ENCODE data around the gene IL1F10. TPM values are rescaled to one million over a fixed set of nuclear protein-coding genes. Genes with fewer than 3 reads are reported as not detected.

IL1F10 gene
- total and polyA plus RNA-seq, 9 donors = not detected

DNA sequence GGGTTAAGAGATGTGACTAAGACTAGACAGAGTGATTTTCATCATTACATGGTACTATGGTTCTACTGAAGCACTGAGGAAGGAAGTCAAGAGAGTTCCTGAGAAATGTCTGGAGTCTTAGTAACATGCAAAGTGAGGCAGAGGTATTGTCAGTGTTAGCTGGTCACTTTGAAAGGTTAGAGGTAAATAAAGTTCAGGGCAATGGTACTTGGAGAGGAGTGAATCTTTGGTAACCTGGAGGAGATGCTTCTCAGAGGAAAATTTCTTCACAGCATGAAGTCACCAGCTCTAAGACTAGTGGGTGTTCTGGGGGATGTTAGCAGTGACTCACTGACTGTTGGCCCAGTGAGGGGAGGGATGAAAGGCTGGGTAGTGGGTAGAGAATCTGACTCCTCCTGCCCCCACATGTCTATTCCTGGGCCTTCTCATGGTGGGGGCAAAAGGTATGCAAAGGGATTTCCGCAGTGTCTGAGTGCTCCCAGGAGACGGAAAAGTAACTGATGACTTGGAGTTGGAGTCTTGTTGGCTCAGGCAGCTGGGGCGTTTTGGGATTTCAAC, 36.4 kb downstream of the IL1F10 start:
- Histone ChIP-seq H3K27me3 (no peaks in the 10 kb centered on the region), H3K9me3 (no peaks in the 10 kb centered on the region), H3K36me3 (no peaks in the 10 kb centered on the region), H3K4me3 (no peak overlapping the region), H3K4me1 (ENCODE audit: insufficient read depth) (no peaks in the 10 kb centered on the region), H3K27ac (no peak overlapping the region)
- 64 to 87% (median 87%) methylated on average over 3 of the region's 3 CpGs for WGBS, 3 donors
- no peak for DNase-seq
- TF ChIP-seq EP300 (IDR thresholded peaks at IDR 0.05) (no peak), POLR2A (IDR thresholded peaks at IDR 0.05) (no peak)
- TF ChIP-seq, protein P1, sequence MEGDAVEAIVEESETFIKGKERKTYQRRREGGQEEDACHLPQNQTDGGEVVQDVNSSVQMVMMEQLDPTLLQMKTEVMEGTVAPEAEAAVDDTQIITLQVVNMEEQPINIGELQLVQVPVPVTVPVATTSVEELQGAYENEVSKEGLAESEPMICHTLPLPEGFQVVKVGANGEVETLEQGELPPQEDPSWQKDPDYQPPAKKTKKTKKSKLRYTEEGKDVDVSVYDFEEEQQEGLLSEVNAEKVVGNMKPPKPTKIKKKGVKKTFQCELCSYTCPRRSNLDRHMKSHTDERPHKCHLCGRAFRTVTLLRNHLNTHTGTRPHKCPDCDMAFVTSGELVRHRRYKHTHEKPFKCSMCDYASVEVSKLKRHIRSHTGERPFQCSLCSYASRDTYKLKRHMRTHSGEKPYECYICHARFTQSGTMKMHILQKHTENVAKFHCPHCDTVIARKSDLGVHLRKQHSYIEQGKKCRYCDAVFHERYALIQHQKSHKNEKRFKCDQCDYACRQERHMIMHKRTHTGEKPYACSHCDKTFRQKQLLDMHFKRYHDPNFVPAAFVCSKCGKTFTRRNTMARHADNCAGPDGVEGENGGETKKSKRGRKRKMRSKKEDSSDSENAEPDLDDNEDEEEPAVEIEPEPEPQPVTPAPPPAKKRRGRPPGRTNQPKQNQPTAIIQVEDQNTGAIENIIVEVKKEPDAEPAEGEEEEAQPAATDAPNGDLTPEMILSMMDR (IDR thresholded peaks at IDR 0.05) = no peak
- intact Hi-C loops (cut with DNase I) = no loop called here

DNA sequence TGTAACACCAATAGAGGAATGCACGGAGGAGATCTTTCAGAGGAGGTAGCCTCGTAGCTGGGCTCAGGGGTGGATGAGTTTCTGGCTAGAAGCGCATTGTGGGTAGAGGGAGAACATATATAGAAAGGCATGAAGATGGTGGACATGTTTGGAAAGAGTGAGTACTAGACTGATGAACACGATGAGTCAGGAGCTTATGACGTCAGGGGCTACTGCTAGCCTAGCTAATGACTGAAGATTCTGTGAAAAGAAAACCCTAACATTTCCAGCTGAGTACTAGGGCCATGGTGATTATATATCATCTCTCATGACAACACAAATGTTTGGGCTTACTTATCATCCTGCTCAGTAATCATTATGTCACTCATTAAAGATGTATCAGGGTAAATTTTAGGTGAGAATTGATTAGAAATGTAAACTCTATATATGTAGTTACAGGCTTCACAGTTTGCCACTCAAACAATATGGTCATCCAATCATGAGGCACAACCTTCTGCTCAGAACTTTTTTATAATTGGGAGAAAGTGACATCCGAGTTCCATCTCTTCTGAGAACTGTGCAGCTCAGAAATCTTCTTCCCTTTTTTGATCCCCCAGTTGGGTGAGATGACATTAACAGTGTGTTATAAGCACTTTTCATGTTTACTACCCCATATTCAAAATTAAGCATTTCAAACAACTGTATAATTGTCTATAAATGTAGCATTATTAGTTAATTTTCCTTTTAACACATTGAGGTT, 37.4 kb downstream of the IL1F10 start:
- TF ChIP-seq POLR2A (IDR thresholded peaks at IDR 0.05) = no peak
- TF ChIP-seq EP300 (IDR thresholded peaks at IDR 0.05) = no peak
- TF ChIP-seq, protein P1 (IDR thresholded peaks at IDR 0.05) = no peak
- WGBS, 3 donors = 73 to 77% (median 75%) methylated on average over 6 of the region's 6 CpGs
- Histone ChIP-seq H3K27ac (no peak overlapping the region), H3K27me3 (no peaks in the 10 kb centered on the region), H3K9me3 (no peaks in the 10 kb centered on the region), H3K4me3 (no peak overlapping the region), H3K4me1 (ENCODE audit: insufficient read depth) (no peaks in the 10 kb centered on the region), H3K36me3 (no peaks in the 10 kb centered on the region)
- intact Hi-C loops (cut with DNase I) = no loop called here
- no peak for DNase-seq

DNA sequence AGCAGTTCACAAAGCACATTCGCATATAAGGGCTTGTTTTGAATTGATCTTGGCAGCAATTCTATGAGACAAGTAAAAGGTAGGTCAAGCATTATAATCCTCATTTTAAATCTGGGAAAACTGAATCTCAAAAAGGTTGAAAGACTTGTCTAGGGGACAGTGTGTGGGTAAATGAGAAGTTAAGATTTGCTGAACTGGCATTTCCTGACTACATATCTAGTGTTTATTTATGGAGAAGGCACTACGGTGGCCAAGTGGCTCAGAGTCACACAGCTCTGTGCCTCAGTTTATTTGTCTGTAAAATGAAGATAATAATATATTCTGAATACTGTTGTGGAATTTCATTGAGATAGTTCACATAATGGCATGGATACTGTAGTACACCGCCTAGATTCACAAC, 43.4 kb downstream of the IL1F10 start:
- TF ChIP-seq, protein P1 (IDR thresholded peaks at IDR 0.05) = no peak
- no peak for TF ChIP-seq POLR2A (IDR thresholded peaks at IDR 0.05)
- TF ChIP-seq EP300 (IDR thresholded peaks at IDR 0.05) = no peak
- Histone ChIP-seq H3K4me3 (no peak overlapping the region), H3K9me3 (no peaks in the 10 kb centered on the region), H3K27me3 (no peaks in the 10 kb centered on the region), H3K4me1 (ENCODE audit: insufficient read depth) (no peaks in the 10 kb centered on the region), H3K27ac (no peak overlapping the region), H3K36me3 (no peaks in the 10 kb centered on the region)
- no peak for DNase-seq
- intact Hi-C loops (cut with DNase I) = no loop called here
- 55 to 72% (median 59%) methylated on average over 3 of the region's 3 CpGs for WGBS, 3 donors

DNA sequence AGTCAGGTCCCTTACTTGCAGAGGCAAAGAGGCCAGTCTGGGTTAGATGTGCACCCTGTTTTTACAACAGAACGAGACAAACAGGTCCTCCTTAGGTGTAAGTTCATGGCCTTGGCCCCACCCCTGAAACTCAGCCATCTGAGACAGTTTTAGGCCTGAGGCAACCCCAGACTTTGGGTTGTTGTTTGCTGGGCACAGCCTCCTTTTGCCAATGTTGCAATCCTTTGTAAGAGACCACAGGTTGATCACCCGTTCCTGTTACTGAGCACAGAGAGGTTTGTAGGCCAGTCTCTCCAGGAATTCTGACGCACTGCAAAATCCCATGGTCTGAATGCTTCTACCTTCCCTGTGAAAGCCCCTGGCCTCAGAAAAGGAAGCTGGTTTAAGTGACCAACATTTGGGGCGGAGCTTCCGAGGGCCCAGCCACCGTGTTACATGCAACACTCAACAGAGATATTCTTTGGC, 44.1 kb downstream of the IL1F10 start:
- no peak for DNase-seq
- intact Hi-C loops (cut with DNase I) = no loop called here
- Histone ChIP-seq H3K4me3 (no peak overlapping the region), H3K36me3 (no peaks in the 10 kb centered on the region), H3K27me3 (no peaks in the 10 kb centered on the region), H3K9me3 (no peaks in the 10 kb centered on the region), H3K27ac (no peak overlapping the region), H3K4me1 (ENCODE audit: insufficient read depth) (no peaks in the 10 kb centered on the region)
- 64 to 73% (median 68%) methylated on average over 6 of the region's 6 CpGs for WGBS, 3 donors
- no peak for TF ChIP-seq EP300 (IDR thresholded peaks at IDR 0.05)
- TF ChIP-seq, protein P1 (IDR thresholded peaks at IDR 0.05) = no peak
- no peak for TF ChIP-seq POLR2A (IDR thresholded peaks at IDR 0.05)

All from ovary (tissue), 9 donors.